ENCODE results near the gene BMI1.
"Not testable (repeated sequence)": the region's sequence is repeated elsewhere in the genome, so short reads cannot be mapped to it uniquely, and the experiment has no call there.

BMI1 gene

DNA sequence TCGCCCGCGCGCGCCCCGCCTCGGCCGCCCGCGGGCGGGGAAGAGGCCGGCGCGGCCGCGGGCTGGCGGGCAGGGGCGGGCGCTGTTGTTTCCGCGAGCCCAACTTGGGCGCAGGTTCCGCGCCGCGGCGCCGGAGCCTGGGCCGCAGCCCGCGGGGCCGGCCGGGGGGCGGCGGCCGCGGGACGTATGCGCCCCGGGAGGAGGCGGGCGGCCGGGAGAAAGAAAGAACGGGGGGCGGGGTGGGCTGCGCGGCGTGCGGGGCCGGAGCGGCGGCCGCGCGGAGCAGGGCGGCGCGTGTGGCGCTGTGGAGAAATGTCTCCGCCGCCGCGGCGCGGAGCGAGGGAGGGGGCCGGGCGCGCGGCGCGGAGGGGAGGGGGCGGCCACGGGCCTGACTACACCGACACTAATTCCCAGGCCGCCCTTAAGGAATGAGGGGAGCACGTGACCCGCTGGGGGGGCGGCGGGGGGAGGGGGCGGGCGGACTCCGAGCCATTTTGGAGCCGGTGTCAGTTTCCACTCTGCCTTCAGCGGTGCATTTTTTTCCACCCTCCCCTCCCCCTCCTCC is at the start of gene BMI1:
Gene BMI1, plus strand, starts transcription at position 509 of the 565 bp plus-strand sequence. CDS start 5,351 bp downstream, outside the sequence.
- DNase-seq (ENCODE audit: low spot score), result peak; percentile 74

DNA sequence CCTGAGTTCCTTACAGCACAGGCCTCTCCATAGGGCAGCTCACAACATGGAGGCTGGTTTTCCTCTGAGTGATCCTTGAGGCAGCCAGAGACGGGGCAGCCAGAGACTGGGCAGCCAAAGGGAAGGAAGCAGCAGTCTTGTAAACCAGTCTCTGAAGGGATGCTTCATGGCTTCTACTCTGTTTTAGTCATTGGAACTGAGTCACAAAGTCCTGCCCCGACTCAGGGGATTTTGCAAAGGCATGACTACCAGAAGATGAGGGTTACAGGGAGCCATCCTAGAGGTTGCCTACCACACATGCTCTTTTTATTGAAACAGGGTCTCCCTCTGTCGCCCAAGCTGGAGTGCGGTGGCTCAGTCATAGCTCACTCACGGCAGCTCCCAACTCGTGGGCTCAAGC is 49.1 kb upstream of the BMI1 start:
- no peak for DNase-seq (ENCODE audit: low spot score)

DNA sequence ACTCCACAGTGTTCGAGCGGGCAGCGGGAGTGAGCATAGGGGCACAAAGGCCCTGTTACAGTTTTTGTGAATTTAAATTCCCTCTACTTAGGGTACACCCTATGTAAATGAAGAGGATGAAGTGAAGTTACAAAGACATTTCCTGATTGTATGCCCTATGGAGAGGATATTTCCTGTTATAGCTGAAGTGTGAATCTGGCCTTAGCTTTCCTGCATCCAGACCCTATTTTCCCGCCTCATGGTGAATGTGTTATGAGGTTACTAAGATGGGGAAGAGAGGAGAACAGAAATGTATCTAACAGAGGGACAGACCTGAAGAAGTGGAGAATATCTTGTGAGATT is 42.5 kb upstream of the BMI1 start:
- no peak for DNase-seq (ENCODE audit: low spot score)

DNA sequence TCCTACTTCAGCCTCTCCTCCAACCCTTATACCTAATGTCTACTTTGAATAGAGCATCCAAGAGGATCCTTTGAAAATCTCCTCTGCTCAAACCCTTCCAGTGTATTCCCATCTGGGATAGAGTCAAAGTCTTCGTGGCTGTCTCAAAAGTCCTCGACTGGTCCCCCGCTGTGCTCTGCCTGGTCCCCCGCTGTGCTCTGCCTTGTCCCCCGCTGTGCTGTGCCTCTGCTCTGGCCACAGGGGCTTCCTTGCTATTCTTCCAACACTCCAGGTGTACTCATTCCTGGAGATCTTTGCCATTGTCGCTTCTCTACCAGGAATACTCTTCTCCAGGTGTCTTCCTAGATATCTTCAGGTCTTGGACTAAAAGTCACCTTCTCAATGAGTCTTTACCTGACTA is 40.8 kb upstream of the BMI1 start:
- no peak for DNase-seq (ENCODE audit: low spot score)

DNA sequence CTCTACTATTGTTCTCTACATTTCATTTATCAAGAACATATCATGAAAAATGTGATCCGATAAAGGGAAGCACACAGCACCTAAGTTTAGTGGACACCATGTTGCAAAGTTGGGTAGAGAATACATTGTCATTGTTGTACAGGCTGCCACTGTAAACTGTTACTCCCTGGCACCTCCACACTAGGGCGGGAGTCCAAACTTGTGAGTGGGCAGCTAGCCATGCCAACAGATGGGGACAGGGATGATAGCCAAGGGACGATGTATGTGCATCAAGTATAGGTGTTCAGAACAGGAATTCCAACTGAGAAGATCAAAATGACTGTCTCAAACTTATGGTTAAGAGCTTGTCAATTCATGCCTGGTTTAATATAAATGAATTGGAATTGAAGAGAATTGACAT is 35.8 kb upstream of the BMI1 start:
- DNase-seq (ENCODE audit: low spot score), result no peak

DNA sequence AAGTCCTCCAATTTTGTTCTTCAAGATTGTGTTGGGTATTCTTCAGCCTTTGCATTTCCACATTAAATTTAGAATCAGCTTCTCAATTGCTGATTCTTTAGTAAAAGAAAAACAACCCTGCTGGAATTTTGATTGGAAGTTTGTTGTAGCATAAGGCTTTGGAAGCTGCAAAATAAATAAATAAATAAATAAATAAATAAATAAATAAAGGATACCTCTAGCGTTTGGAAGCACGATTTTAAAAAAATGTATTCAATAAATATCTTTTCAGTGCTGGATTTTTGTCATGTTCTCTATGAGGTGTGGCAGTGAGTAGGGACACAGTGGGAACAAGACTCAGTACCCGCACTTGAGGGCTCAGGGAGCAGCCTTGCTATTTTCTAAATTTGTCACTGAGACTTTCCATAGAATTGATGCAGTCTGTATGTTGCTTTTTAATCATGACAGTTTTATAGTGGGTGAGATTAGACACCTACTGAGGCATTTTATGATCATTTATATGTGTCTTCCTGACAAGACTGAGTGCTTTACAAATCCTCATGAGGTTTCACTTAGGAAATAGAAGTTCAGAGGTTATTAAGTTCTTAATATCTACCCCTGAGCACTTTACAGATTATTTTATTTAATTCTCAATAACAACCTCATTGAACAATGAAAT is 27.0 kb upstream of the BMI1 start:
- no peak for DNase-seq (ENCODE audit: low spot score)

DNA sequence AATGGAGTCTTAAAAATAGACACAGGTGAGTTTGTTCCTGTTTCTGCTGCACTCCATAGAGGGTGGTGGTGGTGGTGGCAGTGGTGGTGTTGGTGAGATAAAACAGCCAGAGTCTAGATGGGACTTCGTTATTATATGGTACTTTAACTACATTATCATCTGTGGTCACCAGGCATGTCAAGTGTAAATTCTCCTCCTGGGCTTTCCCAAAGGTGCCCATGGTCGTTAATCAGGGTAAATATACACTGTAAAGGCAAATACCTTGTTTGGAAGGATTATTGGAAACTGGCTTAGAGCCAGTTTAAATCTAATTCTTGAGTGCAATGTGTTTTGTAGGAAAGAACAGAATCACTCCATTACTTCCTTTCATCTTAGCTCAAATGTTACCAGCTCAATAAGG is 26.2 kb upstream of the BMI1 start:
- DNase-seq (ENCODE audit: low spot score), result no peak

DNA sequence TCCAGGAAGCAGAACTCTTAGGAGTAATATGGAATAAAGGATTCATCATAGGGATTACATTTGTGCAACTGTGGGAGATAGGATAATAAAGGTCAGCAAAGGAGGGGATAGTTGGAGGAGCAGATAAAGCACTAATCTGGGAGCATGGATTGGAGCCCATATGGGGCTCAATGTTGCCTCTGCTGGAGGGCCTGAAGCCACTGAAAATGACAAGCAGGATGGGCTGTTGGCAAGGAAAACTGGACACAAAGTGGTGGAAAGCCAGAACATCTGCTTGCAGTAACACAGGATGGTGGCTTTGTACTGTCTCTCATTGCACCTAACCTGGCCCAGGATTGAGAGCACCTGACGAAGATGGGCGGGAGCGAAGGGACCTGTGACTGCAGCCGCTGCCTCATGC is 19.7 kb upstream of the BMI1 start:
- no peak for DNase-seq (ENCODE audit: low spot score)

DNA sequence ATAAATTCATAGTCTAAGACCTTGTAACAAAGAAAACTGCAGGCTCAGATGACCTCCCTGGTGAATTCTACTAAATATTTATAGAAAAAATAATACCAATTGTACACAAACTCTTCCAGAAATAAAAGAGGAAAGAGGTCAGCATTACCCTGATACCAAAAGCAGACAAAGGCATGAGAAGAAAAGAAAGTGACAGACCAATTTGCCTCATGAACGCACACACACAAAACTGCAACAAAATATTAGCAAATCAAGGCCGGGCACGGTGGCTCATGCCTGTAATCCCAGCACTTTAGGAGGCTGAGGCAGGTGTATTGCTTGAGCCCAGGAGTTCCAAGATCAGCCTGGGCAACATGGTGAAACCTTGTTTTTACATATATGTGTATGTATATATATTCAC is 17.4 kb upstream of the BMI1 start:
- DNase-seq (ENCODE audit: low spot score), result no peak

DNA sequence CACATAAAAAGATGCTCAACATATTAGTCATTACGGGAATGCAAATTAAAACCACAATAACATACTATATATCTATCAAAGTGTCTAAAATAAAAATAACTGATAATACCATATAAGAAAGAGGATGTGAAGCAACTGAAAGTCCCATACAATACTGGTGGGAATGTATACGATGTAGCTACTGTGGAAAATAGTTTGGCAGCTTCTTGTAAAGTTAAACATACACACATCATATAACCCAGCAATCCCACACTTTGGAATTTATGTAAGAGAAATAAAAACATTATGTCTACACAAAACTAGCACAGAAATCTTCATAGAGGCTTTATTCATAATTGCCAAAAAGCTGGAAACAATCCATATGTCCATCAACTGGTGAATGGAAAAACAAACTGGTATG is 15.2 kb upstream of the BMI1 start:
- no peak for DNase-seq (ENCODE audit: low spot score)

DNA sequence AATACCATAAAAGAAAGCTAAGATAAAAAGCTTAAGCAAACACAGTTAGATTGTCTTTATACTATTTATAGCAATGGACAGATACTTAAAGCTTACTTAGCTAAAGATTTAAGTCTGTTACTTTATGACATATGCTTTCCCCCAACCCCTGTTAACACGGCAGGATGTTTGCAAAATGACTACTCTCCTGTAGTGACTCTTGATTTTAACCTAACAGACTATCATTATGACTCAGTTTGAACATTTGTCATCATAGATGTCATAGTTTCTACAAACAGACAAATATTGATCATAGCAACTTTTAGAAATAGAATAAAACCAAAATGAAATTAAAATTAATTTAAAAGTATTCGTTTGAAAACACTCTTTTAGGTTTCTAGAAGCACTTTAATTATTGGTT is 12.5 kb upstream of the BMI1 start:
- DNase-seq (ENCODE audit: low spot score), result no peak

DNA sequence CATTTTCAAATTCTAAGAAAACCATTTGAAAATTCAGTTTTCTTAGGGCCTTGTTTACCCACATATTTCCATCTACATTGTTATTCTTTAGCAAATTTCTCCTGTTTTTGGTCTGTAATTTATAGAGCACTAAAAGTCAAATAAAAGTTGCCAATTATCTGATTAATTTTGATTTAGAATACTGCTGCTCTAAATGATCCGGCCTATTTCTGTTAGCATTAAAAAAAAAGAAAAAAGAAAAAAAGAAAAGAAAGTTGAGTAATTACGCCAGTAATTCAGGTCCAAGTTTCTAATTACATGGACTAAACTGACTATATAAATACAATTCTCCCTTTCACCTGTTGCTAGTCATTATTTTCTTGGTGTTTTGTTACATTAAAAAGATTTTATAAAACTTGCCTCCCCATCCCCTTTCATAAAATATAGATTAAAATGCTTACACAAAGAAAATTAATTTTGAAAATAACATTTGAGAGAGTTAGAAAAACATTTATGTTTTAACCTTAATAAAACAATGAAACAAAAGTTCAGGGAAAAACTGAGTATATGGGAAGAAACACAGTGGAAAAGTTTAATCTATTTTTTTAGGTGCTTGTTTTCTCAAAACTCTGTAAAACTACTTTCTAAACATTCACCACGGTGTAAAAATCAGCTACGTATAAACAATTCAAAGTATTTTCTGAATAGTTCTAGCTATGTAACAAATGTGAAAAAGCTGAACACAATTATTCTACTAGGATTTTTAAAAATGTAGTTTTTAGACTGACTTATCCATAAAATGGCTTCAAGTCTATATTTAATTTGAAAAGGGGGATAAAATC is 11.5 kb upstream of the BMI1 start:
- DNase-seq (ENCODE audit: low spot score), result no peak

DNA sequence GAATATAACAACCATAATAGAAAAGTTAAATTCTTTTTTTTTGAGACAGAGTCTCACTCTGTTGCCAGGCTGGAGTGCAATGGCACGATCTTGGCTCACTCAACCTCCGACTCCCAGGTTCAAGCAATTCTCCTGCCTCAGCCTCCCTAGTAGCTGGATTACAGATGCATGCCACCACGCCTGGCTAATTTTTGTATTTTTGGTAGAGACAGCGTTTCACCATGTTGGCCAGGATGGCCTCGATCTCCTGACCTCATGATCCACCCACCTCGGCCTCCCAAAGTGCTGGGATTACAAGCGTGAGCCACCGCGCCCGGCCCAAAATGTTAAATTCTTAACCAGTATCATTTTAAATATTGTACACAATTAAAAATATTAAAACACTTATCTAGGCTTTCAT is 10.9 kb upstream of the BMI1 start:
- not testable (repeated sequence) for DNase-seq (ENCODE audit: low spot score)

DNA sequence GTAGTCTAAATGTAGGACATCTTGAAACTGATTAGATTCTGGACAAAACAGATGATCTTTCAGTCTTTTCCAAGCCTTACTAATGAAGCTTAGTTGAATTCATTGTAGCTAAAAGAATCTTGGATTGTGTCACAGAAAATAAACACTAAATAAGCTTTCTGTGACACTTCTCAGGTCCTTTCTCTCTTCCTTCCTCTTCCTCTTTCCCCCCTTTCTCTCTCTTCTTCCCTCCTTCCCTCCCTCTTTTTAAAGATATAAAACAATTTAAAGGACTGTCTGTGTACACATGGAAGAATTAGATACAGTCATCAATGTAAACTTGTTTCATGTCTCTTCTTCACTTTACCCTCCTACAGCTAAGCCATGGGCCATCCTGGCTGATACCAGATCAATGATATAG is 10.0 kb upstream of the BMI1 start:
- no peak for DNase-seq (ENCODE audit: low spot score)

DNA sequence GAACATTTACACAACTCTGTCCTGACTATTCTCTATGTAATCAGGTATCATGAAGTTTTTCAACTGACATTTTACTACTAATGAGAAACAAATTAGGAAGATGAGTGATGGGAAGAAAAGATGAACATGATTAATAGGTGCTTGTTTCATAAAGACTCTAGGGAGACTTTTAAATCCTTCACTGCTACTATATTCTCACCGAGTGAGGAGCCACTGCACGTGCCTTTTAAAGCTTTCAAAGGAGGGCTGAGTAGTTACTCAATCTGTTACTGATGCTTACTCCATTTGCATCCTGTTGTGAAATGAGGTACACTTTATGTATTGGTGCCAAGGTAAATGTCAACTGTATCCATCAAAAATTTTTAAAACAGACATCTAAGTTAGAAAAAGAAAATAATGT is 6.0 kb upstream of the BMI1 start:
- no peak for DNase-seq (ENCODE audit: low spot score)

DNA sequence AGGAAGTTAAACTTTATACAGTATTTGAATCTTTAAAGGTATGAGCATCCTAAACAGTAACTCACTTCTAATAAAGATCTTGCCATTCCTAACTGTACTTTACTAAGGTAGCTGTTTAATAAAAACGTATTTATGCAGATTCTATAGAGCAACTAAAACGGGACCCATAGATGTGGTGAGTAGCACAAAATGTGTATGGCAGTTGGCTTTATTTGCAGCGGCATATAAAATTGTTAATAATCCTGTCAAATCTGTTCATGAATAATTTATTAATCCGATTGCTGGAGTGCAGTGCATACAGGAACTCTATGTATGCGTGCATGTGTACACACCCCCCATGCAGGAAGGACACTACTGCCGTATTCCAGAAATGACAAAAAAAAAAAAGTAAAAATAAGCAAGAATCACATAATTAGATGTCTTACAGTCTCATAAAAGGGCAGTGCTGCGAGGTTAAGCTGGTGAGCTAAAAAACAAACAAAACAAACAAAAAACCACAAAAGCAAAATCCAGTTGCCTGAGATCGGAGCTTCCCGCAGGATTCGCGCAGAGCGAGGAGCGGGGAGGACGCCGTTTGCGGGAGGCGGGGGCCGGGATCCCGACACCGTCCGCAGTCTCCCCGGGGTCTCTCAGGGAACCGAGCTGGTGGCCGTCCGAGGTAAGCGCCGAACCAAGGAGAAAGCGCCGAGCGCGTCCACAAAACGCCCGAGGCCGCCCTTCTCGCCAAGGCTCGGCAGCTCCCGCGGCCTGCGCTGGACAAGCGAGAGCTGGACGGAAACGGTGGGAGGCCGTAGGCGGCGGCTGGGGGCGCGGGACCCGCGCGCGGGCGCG is 5.2 kb upstream of the BMI1 start:
- DNase-seq (ENCODE audit: low spot score), result no peak

DNA sequence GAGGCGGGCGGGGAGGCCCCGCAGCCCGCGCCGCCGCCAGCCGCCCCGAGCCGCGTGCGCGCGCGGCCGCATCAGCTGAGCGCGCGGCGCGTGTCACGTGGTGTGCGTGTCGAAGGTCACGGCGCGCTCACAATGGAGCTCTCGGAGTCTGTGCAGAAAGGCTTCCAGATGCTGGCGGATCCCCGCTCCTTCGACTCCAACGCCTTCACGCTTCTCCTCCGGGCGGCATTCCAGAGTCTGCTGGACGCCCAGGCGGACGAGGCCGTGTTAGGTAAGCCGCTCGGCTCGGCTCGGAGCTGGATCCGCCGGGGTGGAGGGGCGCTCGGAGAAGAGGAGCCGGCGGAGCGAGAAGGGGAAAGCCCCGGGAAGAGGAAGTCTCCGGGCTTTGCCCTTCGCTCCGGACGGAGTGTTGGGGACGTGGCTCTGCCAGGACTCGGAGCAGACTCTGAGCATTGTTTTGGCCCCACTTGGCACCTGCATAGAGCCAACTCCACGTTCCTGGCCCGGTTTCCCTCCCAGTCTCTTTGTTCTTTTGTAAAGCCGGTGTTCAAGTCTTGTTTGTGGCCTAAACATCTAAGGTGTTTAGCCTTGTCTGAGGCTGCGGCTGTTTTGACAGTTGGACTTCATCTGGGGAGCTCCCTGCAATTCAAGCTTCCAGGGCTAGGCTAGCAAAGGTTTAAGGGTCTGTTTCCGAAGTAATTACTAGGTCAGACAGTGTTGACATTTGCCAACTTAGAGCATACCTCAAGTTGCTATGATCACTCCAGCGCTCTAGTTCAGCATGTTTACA is 4.4 kb upstream of the BMI1 start, which contains the start of gene COMMD3:
Gene COMMD3, plus strand, starts transcription at position 103 of the 790 bp plus-strand sequence. Its CDS starts 30 bp downstream, at position 133.
- peak; percentile 55 for DNase-seq (ENCODE audit: low spot score)

DNA sequence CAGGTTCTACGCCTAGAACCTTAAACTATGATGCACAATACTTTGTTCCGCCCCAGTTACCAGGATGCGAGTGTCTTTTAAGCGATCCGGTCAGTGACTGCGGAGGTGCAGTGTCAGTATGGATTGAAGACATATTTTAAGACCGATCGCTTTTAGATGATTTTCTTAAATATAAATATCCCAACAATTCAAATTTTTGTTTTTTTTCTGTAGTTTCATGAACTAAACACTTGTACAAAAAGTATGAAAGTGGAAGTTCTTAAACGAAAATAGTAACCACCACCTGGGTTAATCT is 3.9 kb upstream of the BMI1 start:
- no peak for DNase-seq (ENCODE audit: low spot score)

DNA sequence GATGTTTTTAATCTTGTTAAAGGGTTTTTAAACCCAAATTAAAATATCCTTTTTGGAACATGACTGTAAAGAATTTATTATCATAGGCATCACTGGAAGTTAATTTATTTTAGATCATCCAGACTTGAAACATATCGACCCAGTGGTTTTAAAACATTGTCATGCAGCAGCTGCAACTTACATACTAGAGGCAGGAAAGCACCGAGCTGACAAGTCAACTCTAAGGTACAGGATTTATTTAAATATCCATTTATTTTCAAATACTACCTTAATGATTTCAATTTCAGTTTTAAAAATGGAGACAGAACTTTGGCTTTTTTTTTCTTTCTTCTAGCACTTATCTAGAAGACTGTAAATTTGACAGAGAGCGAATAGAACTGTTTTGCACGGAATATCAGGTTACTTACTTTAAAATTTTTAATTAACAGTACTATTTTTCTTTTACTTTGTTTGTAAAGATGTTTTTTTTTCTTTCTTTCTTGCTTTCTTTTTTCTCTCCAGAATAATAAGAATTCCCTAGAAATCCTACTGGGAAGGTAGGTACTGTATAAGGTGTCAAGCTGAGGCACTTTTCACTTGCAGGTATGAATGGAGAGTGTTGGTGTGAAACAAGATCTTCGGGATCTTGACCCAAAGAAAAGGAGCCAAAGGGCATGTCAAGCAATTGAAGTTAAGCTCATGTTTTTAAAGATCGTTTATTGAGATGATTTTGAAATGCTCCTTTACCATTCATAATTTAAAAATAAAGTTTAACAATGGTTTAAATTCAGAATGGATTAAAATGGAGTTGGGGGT is 2.9 kb upstream of the BMI1 start:
- DNase-seq (ENCODE audit: low spot score), result no peak

DNA sequence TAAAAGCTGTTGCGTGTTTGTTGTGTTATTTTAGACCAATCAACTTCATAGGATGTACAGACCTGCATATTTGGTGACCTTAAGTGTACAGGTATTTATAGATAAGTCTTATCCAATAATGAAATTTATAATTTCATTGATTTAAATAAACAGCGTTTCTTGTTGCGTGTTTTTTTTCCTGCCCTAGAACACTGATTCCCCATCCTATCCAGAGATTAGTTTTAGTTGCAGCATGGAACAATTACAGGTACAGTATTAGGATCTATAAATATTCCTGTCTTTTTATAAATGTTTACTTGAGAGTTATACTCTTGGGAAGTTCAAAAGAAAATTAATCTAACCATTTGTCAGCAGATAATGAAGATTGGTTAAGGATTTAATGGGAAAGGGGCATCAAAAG is 2.1 kb upstream of the BMI1 start:
- DNase-seq (ENCODE audit: low spot score), result no peak

DNA sequence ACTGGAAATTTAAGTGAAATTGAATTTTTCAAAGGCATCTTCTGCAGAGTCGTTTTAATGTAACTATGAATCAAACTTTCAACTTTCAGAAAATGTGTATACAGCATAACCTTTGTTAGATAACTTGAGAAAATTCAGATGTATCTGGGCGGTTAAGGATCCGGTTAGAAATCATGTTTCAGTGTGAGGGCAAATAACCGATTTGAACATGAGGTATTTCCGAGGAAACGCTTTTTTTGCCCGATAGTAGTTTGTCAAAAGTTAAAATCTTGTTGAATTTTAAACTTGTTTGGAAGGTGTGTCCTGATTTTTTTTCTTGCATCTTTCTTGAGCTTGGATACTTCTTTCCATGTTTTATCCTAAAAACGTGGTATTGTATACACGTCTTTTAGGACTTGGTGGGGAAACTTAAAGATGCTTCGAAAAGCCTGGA is 1.3 kb upstream of the BMI1 start:
- DNase-seq (ENCODE audit: low spot score), result no peak
